GM13976 (cell line): Measurements from ENCODE around the gene KIF1A.

Source experiments
- DNase-seq: peaks from one replicate; pipeline ENCODE4 v3.0.0; 2012; ENCODE audit warnings: low spot score
- CTCF ChIP-seq: IDR thresholded peaks from 2 replicates; pipeline ENCODE4 v1.5.1; 2012; ENCODE audit warnings: borderline replicate concordance, mild to moderate bottlenecking; ENCODE audit not compliant: insufficient read depth; ENCODE audit errors: extremely low read depth, missing control alignments, control extremely low read depth
- in situ Hi-C: fragments of 300-500 bp; cut with MboI; formaldehyde crosslinking; loops from one replicate; pipeline ENCODE4 v1.12.0; 2022; ENCODE audit warnings: low sequenced_read_pairs, mixed read lengths, inconsistent platforms; ENCODE audit not compliant: unreplicated experiment

KIF1A gene

GRCh38 chr2:240712121-240712520, 107.9 kb downstream of the KIF1A start:
- no peak for DNase-seq
- no peak for TF ChIP-seq CTCF
- in situ Hi-C loops: loop anchor here (25.0 kb wide), 1 partner anchor 200 kb away; no protein-coding TSS in a partner anchor

- in situ Hi-C loops: loop anchor here (25.0 kb wide), 1 partner anchor 199 kb away; no protein-coding TSS in a partner anchor
- no peak for TF ChIP-seq CTCF
- no peak for DNase-seq
These were observed 108.3 kb downstream of the KIF1A start for GRCh38 chr2:240711701-240712100.

- DNase-seq: no peak
- in situ Hi-C loops: loop anchor here (25.0 kb wide), 1 partner anchor 199 kb away; no protein-coding TSS in a partner anchor
- TF ChIP-seq CTCF: no peak
These were observed 108.7 kb downstream of the KIF1A start for GRCh38 chr2:240711296-240711695.

GRCh38 chr2:240708457-240708856, 111.6 kb downstream of the KIF1A start:
- no peak for DNase-seq
- in situ Hi-C loops: loop anchor here (25.0 kb wide), 1 partner anchor 196 kb away; no protein-coding TSS in a partner anchor
- TF ChIP-seq CTCF: no peak

- in situ Hi-C loops: loop anchor here (25.0 kb wide), 1 partner anchor 196 kb away; no protein-coding TSS in a partner anchor
- TF ChIP-seq CTCF: no peak
- no peak for DNase-seq
These were observed 112.2 kb downstream of the KIF1A start for GRCh38 chr2:240707821-240708220.

GRCh38 chr2:240707043-240707756, 112.8 kb downstream of the KIF1A start:
- no peak for TF ChIP-seq CTCF
- in situ Hi-C loops: loop anchor here (25.0 kb wide), 1 partner anchor 195 kb away; no protein-coding TSS in a partner anchor
- no peak for DNase-seq
